ENCODE measurements around the gene INO80E.

Gene INO80E

GRCh38 chr16:29989111-29989858 lies 6.8 kb upstream of the INO80E start:
- DNase-seq (ENCODE audit: insufficient read length, low spot score): peak; percentile 85
- no peak for TF ChIP-seq CTCF (IDR thresholded peaks at IDR 0.05; ENCODE audit: insufficient read depth, missing control alignments)
- peak; percentile 85 for FAIRE-seq

GRCh38 chr16:29990034-29990433 lies 6.0 kb upstream of the INO80E start:
- DNase-seq (ENCODE audit: insufficient read length, low spot score) (no peak), FAIRE-seq (no peak)
- no peak for TF ChIP-seq CTCF (IDR thresholded peaks at IDR 0.05; ENCODE audit: insufficient read depth, missing control alignments)

- TF ChIP-seq CTCF (IDR thresholded peaks at IDR 0.05; ENCODE audit: insufficient read depth, missing control alignments): no peak
- DNase-seq (ENCODE audit: insufficient read length, low spot score) (no peak), FAIRE-seq (no peak)
Measured at GRCh38 chr16:29990883-29991570, 5.0 kb upstream of the INO80E start.

GRCh38 chr16:29991571-29991904 lies 4.5 kb upstream of the INO80E start:
- FAIRE-seq: no peak
- DNase-seq (ENCODE audit: insufficient read length, low spot score): no peak
- TF ChIP-seq CTCF (IDR thresholded peaks at IDR 0.05; ENCODE audit: insufficient read depth, missing control alignments): no peak

GRCh38 chr16:29992344-29992967 lies 3.6 kb upstream of the INO80E start:
- DNase-seq (ENCODE audit: insufficient read length, low spot score) (no peak), FAIRE-seq (no peak)
- no peak for TF ChIP-seq CTCF (IDR thresholded peaks at IDR 0.05; ENCODE audit: insufficient read depth, missing control alignments)

- DNase-seq (ENCODE audit: insufficient read length, low spot score): no peak
- FAIRE-seq: no peak
- no peak for TF ChIP-seq CTCF (IDR thresholded peaks at IDR 0.05; ENCODE audit: insufficient read depth, missing control alignments)
Measured at GRCh38 chr16:29993191-29993902, 2.7 kb upstream of the INO80E start.
